Naive B cell (primary cell): ENCODE results near the gene RNF217. TPM values are rescaled to one million over a fixed set of nuclear protein-coding genes. Genes with fewer than 3 reads are reported as not detected.

Experiments used
- polyA plus RNA-seq, 6 donors: library from polyadenylated mRNA; unstranded; fragments of 300-500 nt; fragmentation: Illumina TruSeq; gene quantifications; one replicate each; pipeline ENCODE4 v1.2.3, GENCODE V29; 2021; ENCODE audit warnings: low read depth in 6 of 6

Gene RNF217
- polyA plus RNA-seq, 6 donors from 2014 or later: not detected

Other genes with a start within 250 kb of the RNF217 start
- 1 to 10 TPM in 1 of 6 donors, not detected in 5; 3.7 TPM for gene TPD52L1, start 191.3 kb downstream of the RNF217 start, polyA plus RNA-seq